Measurements from ENCODE around the gene MYT1. TPM values are rescaled to one million over a fixed set of nuclear protein-coding genes. Genes with fewer than 3 reads are reported as not detected.

The MYT1 gene
- total and polyA plus RNA-seq, 4 donors, result under 0.01 to 6.5 (median 0.08) TPM

- TF ChIP-seq REST (IDR thresholded peaks at IDR 0.05) (no peak), JUND (IDR thresholded peaks at IDR 0.05) (no peak), GABPA (IDR thresholded peaks at IDR 0.05 in 1 of 2, conservative IDR thresholded peaks at IDR 0.05 in 1 of 2) (no peak), FOXA1 (IDR thresholded peaks at IDR 0.05) (no peak), HNF4G (IDR thresholded peaks at IDR 0.05) (no peak), RXRA (IDR thresholded peaks at IDR 0.05) (no peak), HNF4A (conservative IDR thresholded peaks at IDR 0.05) (no peak), EGR1 (IDR thresholded peaks at IDR 0.05; ENCODE audit: low read depth in 2 of 2) (no peak), SP1 (IDR thresholded peaks at IDR 0.05) (no peak), ATF3 (IDR thresholded peaks at IDR 0.05) (no peak)
Observed at GRCh38 chr20:64183313-64183712, 19.1 kb downstream of the MYT1 start (continued).

- H3K27me3 ChIP-seq (ENCODE audit: control insufficient read depth in 4 of 4, insufficient read depth in 4 of 4, low read length in 3 of 4), result no peaks in the 10 kb centered on the region
- H3K9ac ChIP-seq (ENCODE audit: low read depth in 1 of 2, low read length in 2 of 2), result no peak overlapping the region
Observed at GRCh38 chr20:64184795-64185194, 20.5 kb downstream of the MYT1 start.

More at GRCh38 chr20:64184795-64185194, 20.5 kb downstream of the MYT1 start:
- Histone ChIP-seq H3K4me3 (ENCODE audit: low read depth in 1 of 3, low read length in 3 of 3) (no peak overlapping the region), H3K36me3 (ENCODE audit: control insufficient read depth in 4 of 4, insufficient read depth in 3 of 4, low read depth in 1 of 4, low read length in 3 of 4) (no peaks in the 10 kb centered on the region), H3K27ac (ENCODE audit: low read depth in 1 of 2, low read length in 2 of 2) (no peak overlapping the region), H3K9me3 (ENCODE audit: control insufficient read depth in 4 of 4, low read length in 3 of 4) (no peaks in the 10 kb centered on the region), H3K4me1 (ENCODE audit: control insufficient read depth in 4 of 4, insufficient read depth in 4 of 4, low read length in 3 of 4) (peaks cover 0 to 1% (median 0%) of the 10 kb centered on the region in 4 donors)
- no peak for DNase-seq (ENCODE audit: low spot score)
- no peak for TF ChIP-seq HNF4A (conservative IDR thresholded peaks at IDR 0.05)
- TF ChIP-seq RAD21 (IDR thresholded peaks at IDR 0.05), result no peak
- no peak for TF ChIP-seq REST (IDR thresholded peaks at IDR 0.05)
- no peak for TF ChIP-seq ATF3 (IDR thresholded peaks at IDR 0.05)
- no peak for TF ChIP-seq YY1 (IDR thresholded peaks at IDR 0.05)
- TF ChIP-seq SP1 (IDR thresholded peaks at IDR 0.05), result no peak
- TF ChIP-seq HNF4G (IDR thresholded peaks at IDR 0.05), result no peak
- no peak for TF ChIP-seq GABPA (IDR thresholded peaks at IDR 0.05 in 1 of 2, conservative IDR thresholded peaks at IDR 0.05 in 1 of 2)
- TF ChIP-seq CTCF (IDR thresholded peaks at IDR 0.05; ENCODE audit: low read depth, low read length, missing input control), result no peak
- no peak for TF ChIP-seq FOXA2 (IDR thresholded peaks at IDR 0.05)
- TF ChIP-seq ZBTB33 (IDR thresholded peaks at IDR 0.05), result no peak
- no peak for TF ChIP-seq JUND (IDR thresholded peaks at IDR 0.05)
- no peak for TF ChIP-seq FOXA1 (IDR thresholded peaks at IDR 0.05)
- TF ChIP-seq NR2F2 (IDR thresholded peaks at IDR 0.05), result no peak
- no peak for TF ChIP-seq TAF1 (conservative IDR thresholded peaks at IDR 0.05)
- TF ChIP-seq EGR1 (IDR thresholded peaks at IDR 0.05; ENCODE audit: low read depth in 2 of 2), result no peak
- TF ChIP-seq RXRA (IDR thresholded peaks at IDR 0.05), result no peak
- no peak for TF ChIP-seq MAX (IDR thresholded peaks at IDR 0.05)
- WGBS, result 81% methylated on average over 12 of the region's 12 CpGs
